Measurements from ENCODE around the gene SYCP2L. TPM values are rescaled to one million over a fixed set of nuclear protein-coding genes. Genes with fewer than 3 reads are reported as not detected.
"Not testable (repeated sequence)": the region's sequence is repeated elsewhere in the genome, so short reads cannot be mapped to it uniquely, and the experiment has no call there.

Gene SYCP2L
- total and polyA plus RNA-seq, 2 donors (not counting 1 experiment from before 2014, with no cell fraction given), result 0.19 TPM; not detected in 1

- H3K27me3 Mint-ChIP-seq, result peaks cover 12% of the 10 kb centered on the region
- Histone ChIP-seq H3K36me3 (replicated peaks in 1 of 2; ENCODE audit: control extremely low read depth in 1 of 2, control insufficient read depth in 1 of 2, extremely low read depth in 1 of 2, insufficient read depth in 2 of 2, low read length in 1 of 2) (no peaks in the 10 kb centered on the region), H4K20me1 (ENCODE audit: control insufficient read depth, insufficient read depth, low read length, poor library complexity, severe bottlenecking) (no peaks in the 10 kb centered on the region), H3K4me1 (ENCODE audit: control insufficient read depth in 2 of 2, insufficient read depth in 2 of 2, low read length in 2 of 2) (no peaks in the 10 kb centered on the region), H3K9me3 (ENCODE audit: control extremely low read depth in 1 of 3, control insufficient read depth in 2 of 3, insufficient read depth in 1 of 3, low read length in 2 of 3) (peaks cover 0 to 3% (median 0%) of the 10 kb centered on the region in 3 donors), H3K9ac (ENCODE audit: low read length) (no peak overlapping the region), H2AFZ (ENCODE audit: insufficient read depth, low read depth, low read length, poor library complexity, severe bottlenecking) (no peak overlapping the region), H3K4me3 (ENCODE audit: control extremely low read depth in 1 of 5, extremely low read depth in 1 of 5, insufficient read depth in 1 of 5, low read depth in 2 of 5, low read length in 4 of 5) (no peak overlapping the region), H3K4me2 (replicated peaks; ENCODE audit: low read depth, low read length, poor library complexity, severe bottlenecking) (no peak overlapping the region), H3K27me3 (replicated peaks in 1 of 4; ENCODE audit: control extremely low read depth in 1 of 4, control insufficient read depth in 3 of 4, insufficient read depth in 4 of 4, low read length in 3 of 4) (no peaks in the 10 kb centered on the region), H3K79me2 (ENCODE audit: control insufficient read depth, insufficient read depth, low read length) (no peaks in the 10 kb centered on the region), H3K27ac (ENCODE audit: low read length in 2 of 2) (no peak overlapping the region)
- no peak overlapping the region for H3K27ac Mint-ChIP-seq
- H3K4me3 Mint-ChIP-seq, result no peak overlapping the region
- POLR2A ChIA-PET, result no interaction called here
- no CpG with 5 or more reads among the region's 2 CpGs for WGBS (ENCODE audit: insufficient coverage)
- intact Hi-C loops (cut with micrococcal nuclease), result no loop called here
- H3K4me1 Mint-ChIP-seq, result no peaks in the 10 kb centered on the region
- CTCF ChIA-PET, result no interaction called here
- no peak for ATAC-seq (ENCODE audit: low read depth)
- no peak for DNase-seq
- no peak for TF ChIP-seq CTCF (IDR thresholded peaks at IDR 0.05)
- no peak for TF ChIP-seq EZH2 (IDR thresholded peaks at IDR 0.05; ENCODE audit: borderline replicate concordance, insufficient read depth, low read depth, low read length, poor library complexity, severe bottlenecking)
- H3K9me3 Mint-ChIP-seq (ENCODE audit: insufficient read depth), result no peaks in the 10 kb centered on the region
Observed at GRCh38 chr6:10861086-10861485, 25.8 kb upstream of the SYCP2L start.

GRCh38 chr6:10862361-10862760 is 24.5 kb upstream of the SYCP2L start:
- DNase-seq (no peak), ATAC-seq (ENCODE audit: low read depth) (no peak)
- H3K4me3 Mint-ChIP-seq, result no peak overlapping the region
- H3K9me3 Mint-ChIP-seq (ENCODE audit: insufficient read depth), result no peaks in the 10 kb centered on the region
- H3K4me2 ChIP-seq (replicated peaks; ENCODE audit: low read depth, low read length, poor library complexity, severe bottlenecking), result no peak overlapping the region
- H3K9me3 ChIP-seq (ENCODE audit: control extremely low read depth in 1 of 3, control insufficient read depth in 2 of 3, insufficient read depth in 1 of 3, low read length in 2 of 3), result no peaks in the 10 kb centered on the region
- intact Hi-C loops (cut with micrococcal nuclease), result no loop called here
- peaks cover 3% of the 10 kb centered on the region for H3K27me3 Mint-ChIP-seq
- H3K36me3 ChIP-seq (replicated peaks in 1 of 2; ENCODE audit: control extremely low read depth in 1 of 2, control insufficient read depth in 1 of 2, extremely low read depth in 1 of 2, insufficient read depth in 2 of 2, low read length in 1 of 2), result no peaks in the 10 kb centered on the region
- H4K20me1 ChIP-seq (ENCODE audit: control insufficient read depth, insufficient read depth, low read length, poor library complexity, severe bottlenecking), result no peaks in the 10 kb centered on the region
- 97% methylated on average over 4 of the region's 4 CpGs for WGBS (ENCODE audit: insufficient coverage)
- TF ChIP-seq CTCF (IDR thresholded peaks at IDR 0.05), result no peak
- no peak for TF ChIP-seq EZH2 (IDR thresholded peaks at IDR 0.05; ENCODE audit: borderline replicate concordance, insufficient read depth, low read depth, low read length, poor library complexity, severe bottlenecking)
- no peaks in the 10 kb centered on the region for H3K4me1 ChIP-seq (ENCODE audit: control insufficient read depth in 2 of 2, insufficient read depth in 2 of 2, low read length in 2 of 2)
- ChIA-PET POLR2A (no interaction called here), CTCF (no interaction called here)
- H3K27ac Mint-ChIP-seq, result no peak overlapping the region
- H3K27ac ChIP-seq (ENCODE audit: low read length in 2 of 2), result no peak overlapping the region
- no peaks in the 10 kb centered on the region for H3K27me3 ChIP-seq (replicated peaks in 1 of 4; ENCODE audit: control extremely low read depth in 1 of 4, control insufficient read depth in 3 of 4, insufficient read depth in 4 of 4, low read length in 3 of 4)
- no peaks in the 10 kb centered on the region for H3K4me1 Mint-ChIP-seq
- no peak overlapping the region for H3K9ac ChIP-seq (ENCODE audit: low read length)
- no peak overlapping the region for H2AFZ ChIP-seq (ENCODE audit: insufficient read depth, low read depth, low read length, poor library complexity, severe bottlenecking)
- no peaks in the 10 kb centered on the region for H3K79me2 ChIP-seq (ENCODE audit: control insufficient read depth, insufficient read depth, low read length)
- no peak overlapping the region for H3K4me3 ChIP-seq (ENCODE audit: control extremely low read depth in 1 of 5, extremely low read depth in 1 of 5, insufficient read depth in 1 of 5, low read depth in 2 of 5, low read length in 4 of 5)

- H3K9ac ChIP-seq (ENCODE audit: low read length); H3K4me1 ChIP-seq (ENCODE audit: control insufficient read depth in 2 of 2, insufficient read depth in 2 of 2, low read length in 2 of 2); H3K27ac ChIP-seq (ENCODE audit: low read length in 2 of 2); intact Hi-C loops (cut with micrococcal nuclease); H4K20me1 ChIP-seq (ENCODE audit: control insufficient read depth, insufficient read depth, low read length, poor library complexity, severe bottlenecking); DNase-seq; H3K36me3 ChIP-seq (replicated peaks in 1 of 2; ENCODE audit: control extremely low read depth in 1 of 2, control insufficient read depth in 1 of 2, extremely low read depth in 1 of 2, insufficient read depth in 2 of 2, low read length in 1 of 2); POLR2A ChIA-PET; ATAC-seq (ENCODE audit: low read depth); H3K79me2 ChIP-seq (ENCODE audit: control insufficient read depth, insufficient read depth, low read length); H3K4me1 Mint-ChIP-seq; H2AFZ ChIP-seq (ENCODE audit: insufficient read depth, low read depth, low read length, poor library complexity, severe bottlenecking); H3K4me3 ChIP-seq (ENCODE audit: control extremely low read depth in 1 of 5, extremely low read depth in 1 of 5, insufficient read depth in 1 of 5, low read depth in 2 of 5, low read length in 4 of 5); H3K9me3 Mint-ChIP-seq (ENCODE audit: insufficient read depth); H3K27me3 ChIP-seq (replicated peaks in 1 of 4; ENCODE audit: control extremely low read depth in 1 of 4, control insufficient read depth in 3 of 4, insufficient read depth in 4 of 4, low read length in 3 of 4); CTCF ChIA-PET; H3K9me3 ChIP-seq (ENCODE audit: control extremely low read depth in 1 of 3, control insufficient read depth in 2 of 3, insufficient read depth in 1 of 3, low read length in 2 of 3); H3K4me3 Mint-ChIP-seq; H3K27me3 Mint-ChIP-seq; H3K4me2 ChIP-seq (replicated peaks; ENCODE audit: low read depth, low read length, poor library complexity, severe bottlenecking); H3K27ac Mint-ChIP-seq: not testable (repeated sequence)
- 100% methylated on average over 2 of the region's 7 CpGs for WGBS (ENCODE audit: insufficient coverage)
Observed at GRCh38 chr6:10863031-10863430, 23.8 kb upstream of the SYCP2L start.

Measured in B cell (primary cell).